A172 (cell line): ENCODE measurements around the gene MTERF1. TPM values are rescaled to one million over a fixed set of nuclear protein-coding genes. Genes with fewer than 3 reads are reported as not detected.
"Not testable (repeated sequence)": the region's sequence is repeated elsewhere in the genome, so short reads cannot be mapped to it uniquely, and the experiment has no call there.

ENCODE experiments used
- DNase-seq: peaks from one replicate; pipeline ENCODE4 v3.0.0-alpha.2; 2015; ENCODE audit warnings: low spot score
- total RNA-seq: library from RNA; depleted of rRNA; stranded (reverse); fragments of >200 nt; shearing (Covaris generic); gene quantifications from 2 replicates; pipeline ENCODE4 v1.2.3, GENCODE V29; 2014; rRNA removed

Gene MTERF1, protein sequence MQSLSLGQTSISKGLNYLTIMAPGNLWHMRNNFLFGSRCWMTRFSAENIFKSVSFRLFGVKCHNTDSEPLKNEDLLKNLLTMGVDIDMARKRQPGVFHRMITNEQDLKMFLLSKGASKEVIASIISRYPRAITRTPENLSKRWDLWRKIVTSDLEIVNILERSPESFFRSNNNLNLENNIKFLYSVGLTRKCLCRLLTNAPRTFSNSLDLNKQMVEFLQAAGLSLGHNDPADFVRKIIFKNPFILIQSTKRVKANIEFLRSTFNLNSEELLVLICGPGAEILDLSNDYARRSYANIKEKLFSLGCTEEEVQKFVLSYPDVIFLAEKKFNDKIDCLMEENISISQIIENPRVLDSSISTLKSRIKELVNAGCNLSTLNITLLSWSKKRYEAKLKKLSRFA
- 9.8 and 15.1 TPM in 2 replicates for total RNA-seq

DNA sequence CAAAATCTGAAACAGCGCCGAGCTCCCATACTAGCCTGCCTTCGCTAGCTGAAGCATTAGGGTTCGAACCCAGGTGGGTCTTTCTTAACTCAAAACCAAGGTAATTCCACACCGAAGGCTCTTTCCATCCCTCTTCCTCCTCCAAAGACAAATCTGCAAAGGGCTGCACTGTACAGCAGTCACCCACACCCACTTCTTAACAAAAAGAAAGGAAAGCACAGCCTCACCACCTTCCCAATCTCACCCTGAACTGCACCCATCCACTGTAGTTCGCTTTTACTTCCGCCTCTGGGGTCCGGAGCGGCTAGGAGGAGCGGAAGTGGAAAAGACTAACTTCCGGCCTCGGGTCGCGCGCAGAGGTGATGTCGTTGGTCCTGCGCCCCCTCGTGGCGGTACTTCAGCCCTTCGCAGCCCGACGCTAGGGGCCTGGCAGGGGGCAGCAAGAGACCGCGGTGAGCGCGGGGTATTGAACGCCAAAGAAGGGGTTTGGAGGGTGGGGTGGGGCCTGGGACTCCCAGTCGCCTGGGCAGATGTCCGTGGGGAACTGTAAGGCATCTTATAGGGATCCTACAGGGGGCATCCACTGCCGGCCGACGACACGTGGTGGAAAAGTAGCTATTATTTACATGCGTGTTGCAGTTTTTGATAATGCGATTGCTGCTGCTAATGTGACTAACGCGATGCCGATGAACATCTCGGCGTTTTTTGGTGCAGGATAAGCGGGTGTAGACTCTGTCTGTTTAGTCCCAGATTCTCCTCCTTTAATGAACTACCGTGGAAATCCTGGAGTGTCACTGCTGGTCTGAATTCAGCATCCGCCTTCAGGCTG is at the start of gene MTERF1:
MTERF1 (minus strand) TSS at position 290 of the 829 bp plus-strand sequence. CDS start 619 bp downstream, outside the sequence.
- peak; percentile 92 for DNase-seq

- DNase-seq, result peak; percentile 14
Observed at GRCh38 chr7:91929463-91929862, 49.0 kb upstream of the MTERF1 start.

DNA sequence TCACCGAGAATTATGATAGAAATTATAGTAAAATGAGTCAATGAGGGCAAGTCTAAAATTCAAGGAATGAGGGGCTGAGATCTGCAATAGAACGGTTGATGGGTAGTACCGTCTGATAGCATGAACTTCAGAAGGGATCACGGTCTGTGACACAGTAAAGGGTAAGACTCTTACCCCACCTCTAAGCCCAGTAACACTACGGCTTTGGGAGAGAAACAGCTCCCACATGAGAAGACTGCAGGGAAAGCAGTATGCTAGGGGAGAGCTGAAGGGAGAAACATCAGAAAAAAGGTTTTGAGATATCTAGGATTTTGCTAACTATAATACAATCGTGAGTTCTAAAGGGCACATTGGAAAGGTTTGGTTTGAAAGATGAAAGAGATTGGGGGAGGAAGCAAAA is 47.4 kb upstream of the MTERF1 start:
- DNase-seq, result no peak

GRCh38 chr7:91922857-91923256 is 42.4 kb upstream of the MTERF1 start:
- DNase-seq, result no peak

- DNase-seq, result no peak
Observed at GRCh38 chr7:91918356-91918755, 37.9 kb upstream of the MTERF1 start.

GRCh38 chr7:91916051-91916440 is 35.5 kb upstream of the MTERF1 start:
- no peak for DNase-seq

- no peak for DNase-seq
Observed at GRCh38 chr7:91915401-91916050, 35.0 kb upstream of the MTERF1 start.

GRCh38 chr7:91913612-91914011 is 33.1 kb upstream of the MTERF1 start:
- no peak for DNase-seq

DNA sequence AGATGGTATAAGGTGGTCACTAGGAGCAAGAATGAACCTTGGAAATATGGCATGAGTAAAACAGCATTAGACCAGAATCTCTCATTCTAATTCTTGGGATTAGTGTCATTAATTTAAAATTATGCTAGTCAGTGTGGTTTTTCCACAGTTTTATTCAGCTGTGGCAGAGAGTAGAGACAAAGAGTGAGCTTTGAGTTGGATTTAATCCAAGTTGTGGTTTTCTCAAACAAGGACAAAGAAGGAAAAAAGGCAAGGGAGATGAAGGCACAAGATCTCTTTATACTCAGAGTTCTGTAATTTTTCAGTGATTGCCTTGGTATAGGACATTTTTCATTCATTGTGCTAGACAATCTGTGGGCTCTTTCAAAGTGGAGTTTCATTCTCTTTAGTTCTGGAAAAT is 32.0 kb upstream of the MTERF1 start:
- DNase-seq, result no peak

- DNase-seq, result no peak
Observed at GRCh38 chr7:91911121-91911520, 30.6 kb upstream of the MTERF1 start.

DNA sequence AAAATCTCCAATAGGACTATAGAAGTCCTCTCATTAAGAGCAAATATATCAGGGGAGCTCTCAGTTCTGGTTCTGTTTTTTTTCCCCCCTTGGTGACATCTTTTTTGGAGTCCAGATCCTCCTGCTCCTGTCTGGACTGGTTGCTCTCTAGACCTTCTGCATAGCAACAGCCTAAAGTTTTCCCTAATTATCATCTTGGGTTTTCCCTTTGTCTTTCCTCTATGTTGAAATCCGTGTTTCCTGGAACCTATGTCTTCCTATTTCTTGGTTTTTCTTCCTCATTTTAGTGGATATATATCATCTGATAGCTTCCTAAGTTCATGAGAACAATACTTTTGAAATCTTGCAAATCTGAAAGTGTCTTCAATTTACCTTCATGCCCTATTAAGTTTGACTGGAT is 29.7 kb upstream of the MTERF1 start:
- DNase-seq, result no peak

DNA sequence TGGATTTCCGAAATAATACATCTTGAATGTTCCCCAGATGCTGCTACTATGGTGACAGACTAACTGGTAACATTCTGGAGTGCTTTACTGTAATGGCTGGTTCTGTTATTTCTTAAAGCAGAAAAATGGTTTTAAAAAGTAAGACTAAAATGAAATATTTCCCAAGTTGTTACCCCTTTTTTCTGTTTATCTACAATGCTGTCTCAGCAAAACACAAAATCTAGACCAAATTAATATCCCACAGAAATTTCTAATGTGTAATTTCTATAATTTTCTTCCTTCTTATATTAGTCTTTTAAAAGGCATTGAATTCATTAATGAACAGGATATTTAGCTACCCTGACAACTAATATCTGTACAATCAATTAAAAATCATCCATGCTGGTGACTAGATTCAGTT is 19.1 kb upstream of the MTERF1 start:
- DNase-seq, result no peak

DNA sequence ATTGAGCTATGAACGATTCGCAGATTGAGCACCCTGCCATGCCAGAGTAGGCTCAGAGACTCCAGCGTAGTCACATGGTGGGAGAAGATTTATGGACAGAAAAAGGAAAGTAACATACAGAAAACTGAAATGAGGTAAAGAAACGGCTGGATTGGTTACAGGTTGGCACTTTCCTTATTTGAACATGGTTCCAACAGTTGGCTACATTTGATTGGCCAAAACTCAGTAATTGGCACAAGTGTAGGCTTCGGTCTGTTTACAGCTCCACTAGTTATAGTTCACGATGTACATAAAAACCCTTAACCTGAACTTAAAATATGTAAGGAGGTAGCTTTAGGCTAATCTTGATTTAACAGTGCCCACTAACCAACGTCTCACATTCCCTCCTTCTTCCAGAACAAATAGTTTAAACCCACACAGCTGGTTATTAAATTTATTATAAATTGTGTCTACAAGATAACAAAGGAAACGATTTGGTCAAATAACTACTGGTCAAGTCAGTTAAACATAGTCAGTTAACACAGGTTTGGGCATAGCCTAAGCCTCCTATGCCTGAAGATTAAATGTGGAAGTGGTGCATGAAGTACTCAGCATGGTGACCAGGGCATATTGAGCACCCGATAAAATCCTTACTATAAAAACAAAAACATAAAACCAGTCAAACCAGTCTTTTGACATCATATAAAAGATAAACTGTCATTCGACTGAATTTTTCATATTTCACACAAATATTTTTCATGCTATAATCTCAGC is 17.9 kb upstream of the MTERF1 start:
- no peak for DNase-seq

- no peak for DNase-seq
Observed at GRCh38 chr7:91894781-91895480, 14.4 kb upstream of the MTERF1 start.

GRCh38 chr7:91893699-91894098 is 13.2 kb upstream of the MTERF1 start:
- DNase-seq, result not testable (repeated sequence)

DNA sequence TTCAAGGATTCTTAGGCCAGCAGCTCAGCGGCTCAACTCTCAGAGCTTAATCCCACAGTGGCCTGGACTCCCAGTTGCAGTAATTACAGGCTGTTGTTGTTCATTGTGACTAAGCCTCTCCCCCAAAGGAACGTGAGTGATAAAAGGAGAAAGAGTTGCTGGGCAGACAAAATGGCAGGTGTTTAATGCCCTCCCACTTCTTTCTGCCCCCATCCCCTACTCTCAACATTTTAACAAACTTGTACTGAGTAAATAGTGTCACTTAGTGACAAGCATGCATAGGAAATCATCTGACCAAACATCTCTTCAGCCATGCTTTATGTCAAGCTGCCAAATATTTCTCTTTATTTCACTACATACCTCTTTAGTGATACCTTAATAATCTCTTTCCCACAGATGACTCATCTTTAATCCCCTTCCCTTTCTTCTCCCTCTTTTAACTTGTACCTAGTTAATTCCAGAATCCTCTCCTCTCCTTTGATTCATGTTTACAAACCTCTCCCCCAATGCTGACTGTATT is 12.4 kb upstream of the MTERF1 start:
- peak; percentile 72 for DNase-seq

DNA sequence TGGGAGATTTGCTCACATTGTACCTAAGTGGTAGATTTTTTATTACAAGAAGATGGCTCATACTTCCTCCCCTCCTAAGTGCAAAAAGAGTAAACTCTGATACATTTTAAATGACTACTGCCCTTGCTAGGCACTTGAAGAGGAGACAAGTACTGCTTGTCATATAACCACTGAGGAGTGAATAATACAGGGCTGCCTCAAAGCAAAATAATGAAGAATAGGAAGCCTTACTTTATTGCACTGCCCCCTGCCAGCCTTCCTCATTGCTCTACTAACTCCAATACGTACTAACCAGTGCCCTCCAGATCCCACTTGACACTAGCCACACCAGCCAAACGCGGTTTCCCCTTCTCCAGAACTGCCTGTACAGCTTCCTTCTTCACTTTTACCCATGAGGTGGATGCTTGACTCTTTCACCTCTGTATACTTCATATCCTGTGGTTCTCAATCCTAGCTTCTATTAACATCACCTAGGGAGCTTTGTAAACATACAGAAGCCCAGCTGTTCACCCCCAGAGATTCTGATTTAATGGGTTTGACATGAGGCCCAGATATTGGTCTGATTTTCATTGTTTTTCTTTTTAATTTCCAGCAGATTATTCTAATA is 11.7 kb upstream of the MTERF1 start:
- DNase-seq, result no peak

DNA sequence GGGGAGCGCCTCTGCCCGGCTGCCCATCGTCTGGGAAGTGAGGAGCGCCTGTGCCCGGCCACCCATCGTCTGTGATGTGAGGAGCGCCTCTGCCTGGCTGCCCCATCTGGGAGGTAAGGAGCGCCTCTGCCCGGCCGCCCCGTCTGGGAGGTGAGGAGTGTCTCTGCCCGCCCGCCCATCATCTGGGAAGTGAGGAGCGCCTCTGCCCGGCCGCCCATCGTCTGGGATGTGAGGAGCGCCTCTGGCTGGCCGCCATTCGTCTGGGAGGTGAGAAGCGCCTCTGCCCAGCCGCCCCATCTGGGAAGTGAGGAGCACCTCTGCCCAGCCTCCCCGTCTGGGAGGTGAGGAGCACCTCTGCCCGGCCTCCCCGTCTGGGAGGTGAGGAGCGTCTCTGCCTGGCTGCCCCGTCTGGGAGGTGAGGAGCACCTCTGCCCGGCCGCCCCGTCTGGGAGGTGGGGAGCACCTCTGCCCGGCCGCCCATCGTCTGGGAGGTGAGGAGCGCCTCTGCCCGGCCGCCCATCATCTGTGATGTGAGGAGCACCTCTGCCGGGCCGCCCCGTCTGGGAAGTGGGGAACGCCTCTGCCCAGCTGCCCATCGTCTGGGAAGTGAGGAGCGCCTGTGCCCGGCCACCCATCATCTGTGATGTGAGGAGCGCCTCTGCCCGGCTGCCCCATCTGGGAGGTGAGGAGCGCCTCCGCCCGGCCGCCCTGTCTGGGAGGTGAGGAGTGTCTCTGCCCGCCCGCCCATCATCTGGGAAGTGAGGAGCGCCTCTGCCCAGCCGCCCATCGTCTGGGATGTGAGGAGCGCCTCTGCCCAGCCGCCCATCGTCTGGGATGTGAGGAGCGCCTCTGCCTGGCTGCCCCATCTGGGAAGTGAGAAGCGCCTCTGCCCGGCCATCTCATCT is 8.0 kb upstream of the MTERF1 start:
- DNase-seq, result not testable (repeated sequence)
